DOHH2 (cell line): ENCODE results near the gene MARCHF4.

ENCODE experiments used
- H3F3A ChIP-seq: fragments of 200-600 bp; sonication (generic), shearing (Covaris generic); 2 replicates; pipeline ENCODE4 v1.6.0; 2016; ENCODE audit warnings: antibody characterized with exemption, mild to moderate bottlenecking; ENCODE audit not compliant: control insufficient read depth, insufficient read depth
- H3K27ac ChIP-seq: fragments of 200-600 bp; sonication (generic); 2 replicates; pipeline ENCODE4 v1.5.1; 2014; ENCODE audit warnings: low read depth, mild to moderate bottlenecking, low read length, moderate library complexity
- H3K27me3 ChIP-seq: fragments of 200-600 bp; sonication (generic); 2 replicates; pipeline ENCODE4 v1.6.1; 2014; ENCODE audit warnings: mild to moderate bottlenecking, low read length, mixed read lengths; ENCODE audit not compliant: control insufficient read depth
- H3K36me3 ChIP-seq: fragments of 200-600 bp; sonication (generic); 2 replicates; pipeline ENCODE4 v1.6.1; 2014; ENCODE audit warnings: mild to moderate bottlenecking, low read length, moderate library complexity, mixed read lengths; ENCODE audit not compliant: control insufficient read depth
- H3K4me1 ChIP-seq: fragments of 200-600 bp; sonication (generic); 2 replicates; pipeline ENCODE4 v1.6.1; 2014; ENCODE audit warnings: mild to moderate bottlenecking, low read length, mixed read lengths; ENCODE audit not compliant: control insufficient read depth
- H3K4me2 ChIP-seq: fragments of 200-600 bp; sonication (generic); 2 replicates; pipeline ENCODE4 v1.6.0; 2014; ENCODE audit warnings: mild to moderate bottlenecking, low read length, moderate library complexity
- H3K4me3 ChIP-seq: fragments of 200-600 bp; sonication (generic); 2 replicates; pipeline ENCODE4 v1.5.1; 2014; ENCODE audit warnings: mild to moderate bottlenecking, low read length, mixed read lengths
- H3K79me2 ChIP-seq: fragments of 200-600 bp; sonication (generic); 2 replicates; pipeline ENCODE4 v1.6.1; 2014; ENCODE audit warnings: mild to moderate bottlenecking, low read length, mixed read lengths; ENCODE audit not compliant: control insufficient read depth
- H3K9me2 ChIP-seq: fragments of 200-600 bp; sonication (generic); replicated peaks from 2 replicates; pipeline ENCODE4 v1.6.1; 2014; ENCODE audit warnings: mild to moderate bottlenecking, low read length, mixed read lengths; ENCODE audit not compliant: control insufficient read depth
- H3K9me3 ChIP-seq: fragments of 200-600 bp; sonication (generic); 2 replicates; pipeline ENCODE4 v1.6.1; 2014; ENCODE audit warnings: antibody characterized with exemption, low read length, mixed read lengths; ENCODE audit not compliant: control insufficient read depth, insufficient read depth
- H4K20me1 ChIP-seq: fragments of 200-600 bp; sonication (generic); 2 replicates; pipeline ENCODE4 v1.6.0; 2014; ENCODE audit warnings: low read depth, mild to moderate bottlenecking, antibody characterized with exemption, low read length, moderate library complexity; ENCODE audit not compliant: control insufficient read depth, insufficient read depth
- CTCF ChIP-seq: fragments of 200-600 bp; sonication (generic); IDR thresholded peaks from one replicate; pipeline ENCODE4 v1.5.1; 2014; ENCODE audit warnings: antibody characterized with exemption, mild to moderate bottlenecking, low read depth, low read length; ENCODE audit not compliant: poor library complexity, severe bottlenecking
- EZH2phosphoT487 ChIP-seq: fragments of 200-600 bp; sonication (generic); IDR thresholded peaks from 2 replicates; pipeline ENCODE4 v1.6.1; 2017; ENCODE audit warnings: borderline replicate concordance, mild to moderate bottlenecking, antibody characterized with exemption, low read length, moderate library complexity, mixed read lengths

MARCHF4 gene

GRCh38 chr2:216365518-216365917 lies 6.8 kb downstream of the MARCHF4 start:
- Histone ChIP-seq H3K36me3 (no peaks in the 10 kb centered on the region), H3K4me3 (no peak overlapping the region), H3K9me3 (no peaks in the 10 kb centered on the region), H3K27me3 (peaks cover 28% of the 10 kb centered on the region), H3K4me2 (no peak overlapping the region), H4K20me1 (no peaks in the 10 kb centered on the region), H3K9me2 (no peaks in the 10 kb centered on the region), H3K4me1 (no peaks in the 10 kb centered on the region), H3K79me2 (no peaks in the 10 kb centered on the region), H3K27ac (no peak overlapping the region), H3F3A (no peaks in the 10 kb centered on the region)
- TF ChIP-seq CTCF = no peak
- TF ChIP-seq EZH2phosphoT487 = no peak

GRCh38 chr2:216363221-216363620 lies 9.1 kb downstream of the MARCHF4 start:
- Histone ChIP-seq H3K4me2 (no peak overlapping the region), H3K9me2 (no peaks in the 10 kb centered on the region)
- TF ChIP-seq CTCF = no peak

GRCh38 chr2:216362730-216363129 lies 9.6 kb downstream of the MARCHF4 start:
- no peaks in the 10 kb centered on the region for H3K4me1 ChIP-seq
- H3K27ac ChIP-seq = no peak overlapping the region
- H3K79me2 ChIP-seq = no peaks in the 10 kb centered on the region
- H4K20me1 ChIP-seq = no peaks in the 10 kb centered on the region
- peaks cover 41% of the 10 kb centered on the region for H3K27me3 ChIP-seq
- no peaks in the 10 kb centered on the region for H3K9me3 ChIP-seq
- H3F3A ChIP-seq = no peaks in the 10 kb centered on the region
- TF ChIP-seq CTCF = no peak
- no peak for TF ChIP-seq EZH2phosphoT487
- H3K36me3 ChIP-seq = no peaks in the 10 kb centered on the region
- no peak overlapping the region for H3K4me2 ChIP-seq
- no peak overlapping the region for H3K4me3 ChIP-seq
- no peaks in the 10 kb centered on the region for H3K9me2 ChIP-seq

More at GRCh38 chr2:216363221-216363620, 9.1 kb downstream of the MARCHF4 start:
- Histone ChIP-seq H3F3A (no peaks in the 10 kb centered on the region), H3K4me1 (no peaks in the 10 kb centered on the region), H3K36me3 (no peaks in the 10 kb centered on the region), H3K27ac (no peak overlapping the region), H3K4me3 (no peak overlapping the region), H3K79me2 (no peaks in the 10 kb centered on the region), H4K20me1 (no peaks in the 10 kb centered on the region), H3K27me3 (peaks cover 38% of the 10 kb centered on the region), H3K9me3 (no peaks in the 10 kb centered on the region)

GRCh38 chr2:216355711-216356110 lies 16.6 kb downstream of the MARCHF4 start:
- Histone ChIP-seq H3F3A (no peaks in the 10 kb centered on the region), H3K9me3 (no peaks in the 10 kb centered on the region), H3K27me3 (peaks cover 20% of the 10 kb centered on the region), H3K4me3 (no peak overlapping the region), H3K79me2 (no peaks in the 10 kb centered on the region), H3K4me1 (no peaks in the 10 kb centered on the region), H3K27ac (no peak overlapping the region), H3K9me2 (no peaks in the 10 kb centered on the region), H3K36me3 (no peaks in the 10 kb centered on the region), H4K20me1 (no peaks in the 10 kb centered on the region), H3K4me2 (no peak overlapping the region)
- TF ChIP-seq EZH2phosphoT487 (no peak), CTCF (no peak)
